ENCODE data around the gene MMP12. TPM values are rescaled to one million over a fixed set of nuclear protein-coding genes. Genes with fewer than 3 reads are reported as not detected.
"Not testable (repeated sequence)": the region's sequence is repeated elsewhere in the genome, so short reads cannot be mapped to it uniquely, and the experiment has no call there.

Gene MMP12
- total RNA-seq, 1 experiment from 2014 or later = not detected

- WGBS (ENCODE audit: extremely low coverage, insufficient read length, low lambda C conversion rate) = no CpG with 5 or more reads among the region's 5 CpGs
- not testable (repeated sequence) for H3K4me2 ChIP-seq (ENCODE audit: insufficient read depth, insufficient read length, low read length); H3K4me1 ChIP-seq (ENCODE audit: insufficient read depth, low read length); DNase-seq; H4K5ac ChIP-seq (ENCODE audit: insufficient read length, low read depth, low read length); H3K4ac ChIP-seq (ENCODE audit: low read depth, low read length); H3K14ac ChIP-seq (ENCODE audit: insufficient read depth, low read length); H3K4me3 Mint-ChIP-seq; H3K27me3 Mint-ChIP-seq (ENCODE audit: low read depth); H3K27ac ChIP-seq (ENCODE audit: insufficient read length, low read depth, low read length); H2BK120ac ChIP-seq (ENCODE audit: low read depth, low read length, poor library complexity, severe bottlenecking); H3K79me1 ChIP-seq (ENCODE audit: insufficient read depth, low read depth, low read length, poor library complexity, severe bottlenecking); H2AK5ac ChIP-seq (ENCODE audit: insufficient read length, low read length); H3K23me2 ChIP-seq (ENCODE audit: insufficient read length, low read depth, low read length, poor library complexity, severe bottlenecking); H2BK20ac ChIP-seq (ENCODE audit: low read depth, low read length, poor library complexity, severe bottlenecking); H3K9me3 ChIP-seq (ENCODE audit: control insufficient read depth, low read depth, low read length); H4K20me1 ChIP-seq (ENCODE audit: control insufficient read depth, insufficient read depth, insufficient read length); H3K56ac ChIP-seq (ENCODE audit: insufficient read length, low read depth, low read length); H3K79me2 ChIP-seq (ENCODE audit: insufficient read depth, low read length); H3K9ac ChIP-seq (ENCODE audit: extremely low read depth, insufficient read length, low read length); H4K91ac ChIP-seq (ENCODE audit: insufficient read length, low read depth, low read length); H3K23ac ChIP-seq (ENCODE audit: insufficient read length, low read depth, low read length); H2AFZ ChIP-seq (ENCODE audit: low read length); H2BK5ac ChIP-seq (ENCODE audit: insufficient read length, low read length); H3T11ph ChIP-seq (ENCODE audit: low read length); H3K27me3 ChIP-seq (ENCODE audit: insufficient read depth, low read length); H3K4me1 Mint-ChIP-seq; H2BK15ac ChIP-seq (ENCODE audit: low read depth, low read length); H3K9me3 Mint-ChIP-seq; H4K8ac ChIP-seq (replicated peaks; ENCODE audit: insufficient read length, low read depth, low read length); H3K27ac Mint-ChIP-seq; H2BK12ac ChIP-seq (ENCODE audit: insufficient read length, low read depth, low read length); H3K36me3 Mint-ChIP-seq (ENCODE audit: insufficient read depth in 1 of 3, low read depth in 3 of 3)
- peak overlapping the region; percentile 48 for H3K18ac ChIP-seq (ENCODE audit: insufficient read length, low read depth, low read length)
Measured at GRCh38 chr11:102903895-102904294, 29.1 kb upstream of the MMP12 start.
